HG02884 (cell line): Measurements from ENCODE around the gene NCOA1.
"Not testable (repeated sequence)": the region's sequence is repeated elsewhere in the genome, so short reads cannot be mapped to it uniquely, and the experiment has no call there.

Experiments
- ATAC-seq: cut with Tn5 transposase; IDR thresholded peaks from one replicate; pipeline ENCODE4 v1.9.1; 2021; ENCODE audit warnings: mild to moderate bottlenecking, moderate library complexity; ENCODE audit not compliant: unreplicated experiment

The NCOA1 gene

DNA sequence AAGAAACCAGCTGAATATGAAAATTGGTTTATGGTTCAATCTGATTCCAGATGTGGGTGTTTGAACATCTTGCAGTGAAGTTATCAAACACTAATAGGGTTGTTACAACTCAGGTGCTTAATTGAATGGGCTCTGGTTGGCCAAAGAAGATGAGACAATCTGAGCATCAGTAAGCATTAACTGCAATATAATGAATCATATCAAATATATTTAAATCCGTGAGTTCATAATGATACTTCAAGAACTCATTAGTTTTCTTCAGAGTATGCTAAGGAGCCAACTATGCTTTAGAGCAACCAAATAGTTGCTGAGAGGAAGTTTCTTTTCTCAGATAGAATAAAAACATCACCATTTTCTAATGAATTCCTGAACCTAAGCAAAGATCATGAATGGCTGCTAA lies 79.2 kb downstream of the NCOA1 start:
- no peak for ATAC-seq

DNA sequence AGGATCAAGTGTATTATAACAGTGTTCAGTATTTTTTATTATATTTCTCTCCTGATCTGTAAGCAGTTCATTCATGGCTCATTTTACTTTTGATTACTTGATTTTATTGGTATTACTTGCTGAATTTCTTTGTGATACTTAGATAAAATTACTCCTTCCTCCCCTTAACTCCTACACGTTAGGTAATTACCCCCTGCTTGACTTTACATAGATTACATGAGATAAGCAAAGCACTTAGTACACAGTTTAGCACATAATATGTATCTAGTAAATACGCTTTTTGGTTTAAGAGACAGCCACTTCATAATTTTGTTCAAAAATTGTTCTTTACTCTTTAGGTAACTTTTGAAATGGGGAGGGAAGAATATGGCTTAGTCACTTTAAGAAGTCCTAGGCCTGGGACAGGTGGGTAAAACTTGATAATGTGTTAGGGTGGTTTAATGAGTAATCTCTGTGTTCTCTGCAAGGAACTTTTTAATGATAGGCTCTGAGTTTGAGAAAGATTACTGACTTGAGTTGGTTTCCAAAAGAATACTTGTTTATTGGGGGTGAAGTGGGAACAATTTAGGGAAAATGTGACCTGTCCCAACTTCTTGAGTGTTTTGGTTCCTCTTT lies 80.9 kb downstream of the NCOA1 start:
- no peak for ATAC-seq

DNA sequence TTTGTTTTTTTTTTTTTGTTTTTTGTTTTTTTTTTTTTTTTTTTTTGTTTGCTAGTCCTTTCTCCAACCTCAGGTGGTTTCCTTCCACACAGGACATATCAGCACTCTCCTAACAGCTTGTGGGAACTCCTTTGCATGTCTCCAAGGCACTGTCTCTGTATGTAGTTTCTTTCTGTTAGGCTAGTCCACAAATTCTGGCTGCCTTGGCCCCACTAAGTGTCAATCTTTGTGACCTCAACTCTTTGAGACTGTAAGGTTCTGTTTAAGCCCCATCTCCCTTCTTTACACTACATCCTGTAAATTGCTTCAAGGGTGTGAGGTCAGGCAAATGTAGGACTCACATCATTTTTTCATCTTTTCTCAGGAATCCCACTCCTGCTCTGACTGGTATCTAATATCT lies 85.1 kb downstream of the NCOA1 start:
- no peak for ATAC-seq

DNA sequence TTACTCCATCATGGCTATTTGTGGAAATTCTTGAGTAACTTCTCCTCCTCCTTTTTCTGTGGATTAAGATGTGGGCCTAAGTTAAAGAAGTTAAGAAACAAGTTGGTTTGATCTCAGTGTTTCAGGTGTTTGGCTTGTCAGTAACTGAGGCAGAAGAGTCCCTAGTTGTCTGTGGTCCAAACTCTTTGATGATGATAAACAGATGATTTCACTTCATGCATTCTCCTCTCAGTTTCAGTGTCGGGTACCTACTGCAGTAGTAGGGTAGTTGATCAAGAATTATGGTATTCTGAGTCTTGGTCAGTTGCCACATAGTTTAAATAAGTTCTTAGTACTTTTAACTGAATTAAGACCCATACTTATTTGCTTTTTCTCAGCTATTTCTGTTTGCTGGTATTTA lies 85.6 kb downstream of the NCOA1 start:
- no peak for ATAC-seq

DNA sequence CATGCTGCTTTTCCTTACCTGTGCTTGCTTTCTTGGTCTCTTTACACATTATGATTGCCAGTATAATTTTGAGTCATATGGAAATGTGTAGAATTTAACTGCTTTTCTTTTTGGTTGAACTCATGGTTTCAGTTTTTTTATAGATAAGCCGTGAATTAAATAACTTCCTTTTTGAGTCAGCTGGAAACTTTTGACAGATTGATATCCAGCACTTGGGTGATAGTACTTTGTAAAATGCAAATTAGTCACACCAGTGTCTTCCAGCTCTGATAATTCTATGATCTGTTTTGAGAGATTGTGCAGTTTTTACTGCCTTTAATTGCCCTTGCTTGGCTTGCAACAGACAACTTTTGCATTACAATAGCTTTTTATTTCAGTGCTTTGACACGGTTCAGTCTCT lies 86.4 kb downstream of the NCOA1 start:
- peak; percentile 67 for ATAC-seq

DNA sequence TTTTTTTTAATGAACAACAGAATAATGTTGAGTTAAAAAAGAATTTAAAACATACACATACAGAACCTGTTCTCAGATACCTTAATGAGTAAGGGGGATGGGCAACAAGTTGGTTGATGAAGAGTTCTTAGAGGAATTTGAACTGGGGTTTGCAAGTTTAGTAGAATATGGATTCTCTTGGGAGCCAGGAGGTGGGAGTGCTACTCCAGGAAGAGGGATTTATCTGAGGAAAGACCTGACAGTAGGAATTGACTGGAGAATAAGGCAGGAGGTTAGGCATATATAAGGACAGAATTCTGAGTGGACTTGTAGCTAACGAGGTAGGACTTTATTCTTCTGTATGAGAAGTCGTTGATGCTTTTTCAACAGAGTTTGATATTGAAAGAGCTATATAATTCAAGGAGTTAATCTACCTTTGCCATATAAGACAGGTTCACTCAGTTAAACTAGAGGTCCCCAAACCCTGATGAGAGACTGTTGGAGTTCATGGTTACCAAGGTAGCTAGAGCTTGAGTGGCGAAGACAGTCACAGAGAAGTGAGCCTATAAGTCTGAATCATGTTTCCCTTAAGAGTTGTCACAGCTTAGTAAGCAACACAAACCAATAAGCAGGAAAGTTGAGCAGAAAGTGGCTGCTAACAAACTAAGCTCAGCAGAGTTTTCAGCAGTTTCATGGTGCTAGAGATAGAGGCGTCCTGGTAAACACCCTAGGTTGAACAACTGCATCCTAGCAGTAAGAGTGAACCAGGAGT lies 88.2 kb downstream of the NCOA1 start:
- no peak for ATAC-seq

DNA sequence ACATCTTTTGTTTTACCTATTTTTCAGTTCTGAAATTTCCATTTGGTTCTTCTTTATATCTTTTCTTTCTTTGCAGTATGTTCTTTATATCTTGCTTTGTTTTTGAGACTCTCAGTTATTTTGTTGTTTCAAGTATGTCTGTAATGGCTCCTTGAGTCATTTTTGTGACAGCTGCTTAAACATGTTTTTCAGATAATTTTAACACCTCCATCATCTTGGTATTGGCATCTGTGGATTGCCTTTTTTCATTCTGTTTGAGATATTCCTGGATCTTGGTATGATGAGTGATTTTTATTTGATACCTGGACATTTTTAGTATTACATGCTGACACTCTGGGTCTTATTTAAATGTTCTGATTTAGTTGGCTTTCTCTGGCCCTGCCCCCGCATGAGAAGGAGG lies 89.5 kb downstream of the NCOA1 start:
- no peak for ATAC-seq

DNA sequence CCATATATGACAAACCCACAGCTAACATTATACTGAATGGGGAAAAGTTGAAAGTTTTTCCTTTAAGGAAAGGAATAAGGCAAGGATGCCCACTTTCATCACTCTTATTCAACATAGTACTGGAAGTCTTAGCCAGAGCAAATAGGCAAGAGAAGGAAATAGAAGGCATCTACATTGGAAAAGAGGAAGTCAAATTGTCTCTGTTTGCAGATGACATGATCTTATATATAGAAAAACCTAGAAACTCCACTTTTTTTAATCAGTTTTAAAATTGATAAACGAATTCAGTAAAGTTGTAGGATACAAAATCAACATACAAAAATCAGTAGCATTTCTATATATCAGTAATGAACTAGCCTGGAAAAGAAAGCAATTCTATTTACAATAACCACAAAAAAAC lies 90.9 kb downstream of the NCOA1 start:
- not testable (repeated sequence) for ATAC-seq

DNA sequence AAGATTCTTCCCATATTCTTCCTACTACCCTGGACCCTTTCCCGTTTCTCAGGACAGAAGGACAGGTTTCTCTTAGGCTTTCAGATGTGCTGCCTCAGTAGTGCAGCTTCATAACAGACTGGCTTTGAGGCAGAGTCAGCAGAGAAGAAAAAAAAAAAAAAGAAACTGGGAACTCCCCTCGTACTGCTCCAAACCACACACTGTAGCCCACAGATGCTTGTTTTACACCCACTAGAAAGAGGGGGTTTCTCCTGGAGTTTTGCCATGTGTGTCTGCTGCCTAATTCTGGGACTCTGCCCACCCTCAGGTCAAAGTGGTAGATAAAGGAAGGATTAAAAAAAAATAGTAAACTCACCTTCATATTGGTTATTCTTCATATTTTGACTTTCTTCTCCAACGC lies 95.9 kb downstream of the NCOA1 start:
- ATAC-seq, result peak; percentile 79

DNA sequence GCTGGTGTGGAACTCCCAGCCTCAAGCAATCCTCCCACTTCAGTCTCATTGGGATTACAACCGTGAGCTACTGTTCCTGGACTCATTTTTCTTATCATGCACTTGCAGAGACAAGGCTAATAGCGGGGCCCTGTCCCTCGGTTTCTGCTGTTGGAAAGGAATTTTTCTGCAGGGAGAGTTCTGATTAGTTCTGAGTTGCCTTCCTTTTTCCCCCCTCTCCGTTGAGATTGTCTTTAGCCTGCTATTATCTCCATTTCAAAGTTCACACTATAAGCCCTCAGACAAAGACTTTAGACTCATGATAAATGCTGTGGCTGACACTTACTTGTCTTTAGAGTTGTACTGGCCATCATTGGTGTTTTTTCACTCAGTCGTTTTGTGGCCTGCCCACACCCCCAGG lies 97.2 kb downstream of the NCOA1 start:
- no peak for ATAC-seq

DNA sequence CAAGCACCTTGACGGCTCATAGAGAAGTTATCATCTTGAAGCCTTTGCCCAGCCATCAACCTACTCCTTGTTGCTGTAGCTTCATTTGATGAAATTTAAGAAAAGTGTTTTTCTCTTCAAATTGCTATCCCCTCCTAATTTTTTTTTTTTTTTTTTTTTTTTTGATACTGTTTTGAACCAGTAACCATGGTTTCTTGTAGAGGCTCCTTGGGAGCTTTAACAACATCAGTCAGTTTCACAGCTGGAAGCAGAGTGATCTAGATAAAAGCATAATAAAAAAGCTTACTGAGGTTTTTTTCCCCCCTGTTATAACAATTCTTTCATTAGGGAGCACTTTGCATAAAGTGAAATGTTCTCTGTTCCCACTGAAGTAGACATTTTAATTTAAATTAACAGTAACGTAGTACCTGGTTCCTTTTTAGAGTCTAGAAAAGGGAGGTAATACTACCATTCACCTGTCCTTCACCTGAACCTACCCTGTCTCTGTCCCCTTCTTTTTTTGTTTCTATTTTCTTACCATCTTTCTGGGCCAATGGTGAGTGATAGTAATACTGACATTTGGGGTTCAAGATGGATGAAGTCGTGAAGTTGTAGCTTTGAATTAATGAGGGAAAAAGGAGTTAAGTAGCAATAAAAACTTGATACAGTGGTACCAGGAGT lies 101.5 kb downstream of the NCOA1 start:
- no peak for ATAC-seq

DNA sequence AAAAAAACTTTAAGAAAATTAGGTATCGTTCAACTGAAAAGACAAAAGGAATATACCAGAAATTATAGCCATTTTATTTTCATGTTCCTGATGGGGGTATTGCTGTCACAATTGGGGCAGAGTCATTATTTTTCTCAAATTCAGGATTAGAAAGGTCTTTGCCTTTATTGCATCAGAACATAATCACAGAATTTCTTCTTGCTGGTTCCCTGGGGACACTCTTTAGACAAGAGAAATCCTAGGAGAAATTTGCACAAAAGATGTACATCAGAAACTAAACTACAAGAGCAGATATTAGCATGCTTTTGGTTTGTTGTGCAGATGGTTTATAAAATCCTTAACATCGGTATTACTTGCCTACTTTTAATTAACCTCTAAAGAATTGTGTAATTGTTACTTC lies 103.2 kb downstream of the NCOA1 start:
- no peak for ATAC-seq

DNA sequence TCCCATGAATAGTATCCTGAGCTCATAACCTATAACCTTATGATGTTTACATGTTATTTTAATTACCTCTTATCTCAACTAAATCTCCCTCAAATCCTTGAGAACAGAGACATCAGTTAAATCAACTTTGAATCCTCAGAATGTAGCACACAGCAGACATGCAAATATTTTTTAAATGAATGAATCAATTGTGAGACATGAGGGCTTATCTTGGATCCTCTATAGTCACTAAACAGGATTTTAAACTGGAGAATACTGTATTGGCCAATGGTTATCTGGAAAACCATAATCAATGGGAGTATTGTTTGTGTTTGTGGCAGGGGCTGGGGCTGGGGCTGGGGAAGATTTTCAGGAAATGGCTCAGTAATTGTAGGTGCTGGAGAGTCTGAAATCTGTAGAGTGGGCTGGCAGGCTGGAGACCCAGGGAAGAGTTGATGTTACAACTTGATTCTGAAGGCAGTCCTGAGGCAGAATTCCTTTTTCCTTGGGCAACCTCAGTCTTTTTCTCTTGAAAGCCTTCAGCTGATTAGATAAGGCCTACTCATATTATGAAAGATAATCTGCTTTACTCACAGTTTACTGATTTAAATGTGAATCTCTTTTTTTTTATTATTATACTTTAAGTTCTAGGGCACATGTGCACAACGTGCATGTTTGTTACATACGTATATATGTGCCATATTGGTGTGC lies 106.3 kb downstream of the NCOA1 start:
- ATAC-seq, result no peak

DNA sequence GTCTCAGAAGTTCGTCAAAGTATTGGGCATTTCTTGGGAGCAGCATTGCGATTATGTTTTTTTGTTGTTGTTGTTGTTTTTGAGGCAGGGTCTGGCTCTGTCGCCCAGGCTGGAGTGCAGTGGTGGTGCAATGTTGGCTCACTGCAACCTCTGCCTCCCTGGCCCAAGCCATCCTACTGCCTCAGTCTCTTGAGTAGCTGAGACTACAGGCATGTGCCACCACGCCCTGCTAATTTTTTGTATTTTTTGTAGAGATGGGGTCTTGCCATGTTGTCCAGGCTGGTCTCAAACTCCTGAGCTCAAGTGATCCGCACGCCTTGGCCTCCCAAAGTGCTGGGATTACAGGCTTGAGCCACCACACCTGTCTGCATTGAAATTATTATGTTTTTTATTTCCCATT lies 109.1 kb downstream of the NCOA1 start:
- not testable (repeated sequence) for ATAC-seq

DNA sequence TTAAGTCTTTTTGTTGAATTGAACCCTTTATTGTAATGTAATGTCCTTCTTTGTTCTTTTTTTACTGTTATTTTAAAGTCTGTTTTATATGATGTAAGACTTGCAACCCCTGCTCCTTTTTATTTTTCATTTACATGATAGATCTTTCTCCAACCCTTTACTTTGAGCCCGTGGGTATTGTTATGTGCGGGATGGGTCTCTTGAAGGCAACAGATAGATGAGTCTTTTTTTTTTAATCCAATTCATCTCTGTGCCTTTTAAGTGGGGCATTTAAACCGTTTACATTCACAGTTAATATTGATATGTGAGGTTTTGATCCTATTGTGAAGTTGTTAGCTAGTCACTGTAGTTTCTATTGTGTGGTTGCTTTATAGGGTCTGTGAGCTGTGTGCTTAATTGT lies 120.6 kb downstream of the NCOA1 start:
- no peak for ATAC-seq

DNA sequence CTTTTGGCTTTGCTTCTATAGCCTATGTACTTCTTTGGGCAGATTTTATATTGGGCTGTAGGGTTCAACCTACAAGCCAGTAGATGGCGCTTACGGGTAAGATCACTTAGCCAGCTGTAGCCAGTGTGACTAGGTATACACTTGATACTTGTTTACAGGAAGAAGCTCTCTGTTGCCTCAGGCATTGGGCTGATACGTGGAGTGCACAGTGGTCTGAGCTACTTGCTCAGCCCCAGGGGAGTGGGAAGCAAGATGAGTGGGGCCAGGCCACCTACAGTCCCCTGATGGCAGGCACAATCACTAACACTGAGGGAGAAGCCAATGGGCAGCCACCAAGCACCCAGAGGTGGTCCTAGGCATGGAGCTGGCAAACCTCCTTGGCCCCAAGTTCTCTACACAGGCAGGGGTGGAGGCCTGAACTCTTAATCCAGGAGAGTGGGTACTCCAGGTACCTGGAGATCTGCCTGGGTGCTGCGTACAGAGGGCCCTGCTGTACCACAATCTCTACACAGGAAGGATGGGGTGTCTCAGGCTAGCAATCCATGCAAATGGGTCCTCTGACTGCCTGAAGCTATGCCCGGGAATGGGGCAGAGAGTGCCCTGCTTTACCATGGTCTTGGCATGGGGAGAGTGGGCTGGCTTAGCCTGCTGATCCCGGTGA lies 122.2 kb downstream of the NCOA1 start:
- ATAC-seq, result no peak

DNA sequence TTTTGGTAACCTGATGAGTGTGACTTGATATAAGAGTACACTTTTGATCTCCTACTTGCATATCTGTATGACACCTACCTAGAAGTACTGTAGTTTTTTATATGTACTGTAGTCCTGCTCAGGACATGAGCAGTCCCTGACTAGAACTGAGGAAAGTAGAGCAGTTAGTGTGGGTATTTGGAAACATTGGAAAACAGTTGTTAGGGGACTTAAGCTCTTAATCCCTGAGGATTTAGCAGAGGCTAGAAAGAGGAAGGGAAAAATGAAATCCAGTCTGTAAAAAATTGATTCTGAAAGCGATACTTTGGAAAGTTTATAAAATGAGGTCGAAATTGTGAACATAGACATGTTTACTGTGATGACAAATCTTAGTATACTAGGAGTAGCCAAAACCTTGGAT lies 125.6 kb downstream of the NCOA1 start:
- no peak for ATAC-seq

DNA sequence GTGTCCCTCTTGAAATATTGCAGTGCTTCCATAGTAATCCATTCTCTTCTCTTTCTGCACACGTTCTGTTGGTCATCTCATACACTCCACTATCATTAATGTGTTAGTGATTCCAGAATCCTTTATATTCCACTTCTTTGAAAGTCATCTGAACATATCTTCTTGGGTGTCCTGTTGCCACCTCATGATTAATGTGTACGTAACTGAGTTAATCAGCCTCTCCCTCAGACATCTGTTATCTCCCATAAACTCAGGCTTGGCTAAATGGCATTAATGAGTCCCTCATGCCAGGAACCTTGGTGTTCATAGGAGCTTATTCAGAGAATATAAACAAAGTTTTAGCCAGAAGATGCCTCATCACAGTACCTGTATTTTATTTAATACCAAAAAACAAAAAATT lies 126.4 kb downstream of the NCOA1 start:
- ATAC-seq, result no peak

DNA sequence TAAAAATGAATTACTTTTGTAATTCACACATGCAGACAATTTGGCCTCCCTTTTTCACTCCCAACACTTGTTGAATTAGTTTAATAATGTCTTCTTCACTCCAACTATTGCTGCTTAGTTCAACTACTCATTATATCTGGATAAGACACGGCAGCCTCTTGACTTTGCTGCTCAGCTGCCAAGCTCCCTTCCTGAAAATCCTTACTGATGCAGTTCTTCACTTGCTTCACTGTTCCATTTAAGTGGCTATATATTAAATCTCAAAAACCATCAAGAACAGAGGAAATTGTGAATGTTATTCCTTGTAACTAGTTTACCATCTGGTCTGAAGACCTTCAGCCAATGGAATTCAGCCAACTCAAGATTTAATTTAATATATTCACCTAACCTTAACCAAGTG lies 127.1 kb downstream of the NCOA1 start:
- no peak for ATAC-seq

DNA sequence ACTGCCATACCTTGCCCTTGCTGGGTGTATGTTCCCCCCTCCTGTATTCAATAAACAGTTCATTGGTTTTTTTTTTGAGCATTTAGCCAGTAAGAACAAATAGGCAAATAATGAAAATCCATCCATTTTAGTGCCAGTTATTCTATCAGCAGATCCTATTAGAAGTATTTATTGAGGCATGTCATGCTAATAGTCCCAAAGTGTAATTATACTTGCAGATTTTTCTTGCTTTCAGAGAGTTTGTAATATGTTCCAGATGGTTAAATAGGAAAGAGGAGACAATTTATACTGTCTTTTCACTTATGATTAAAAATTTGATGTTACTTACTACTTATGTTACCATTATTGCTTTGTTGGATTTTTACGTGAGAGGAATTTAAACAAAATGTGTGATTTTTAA lies 127.6 kb downstream of the NCOA1 start:
- ATAC-seq, result no peak

DNA sequence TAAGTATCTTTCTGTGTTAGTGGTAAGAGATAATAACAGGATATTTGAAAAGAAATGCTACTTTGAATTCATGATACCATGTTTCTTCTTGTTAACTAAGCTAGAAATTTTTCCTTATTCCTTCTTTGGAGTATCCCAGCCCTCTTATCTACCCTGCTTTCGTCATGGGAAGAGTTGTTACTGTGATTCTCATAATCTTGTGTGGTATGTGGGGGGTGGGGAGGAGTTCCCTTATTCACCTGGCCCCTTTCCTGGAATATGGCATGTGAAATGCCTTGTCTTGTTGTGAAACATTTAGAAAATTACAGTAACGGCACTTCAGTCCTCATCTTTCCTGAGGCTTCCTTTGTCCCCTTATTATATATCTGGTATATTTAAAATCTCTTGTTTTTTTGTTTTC lies 129.9 kb downstream of the NCOA1 start:
- no peak for ATAC-seq
